Mesenchymal stem cell (in vitro differentiated cells and primary cell): ENCODE data around the gene MFAP2.

Experiments used
- DNase-seq: peaks from one replicate; pipeline ENCODE4 v3.0.0-alpha.2; 2013
- H2AFZ ChIP-seq: one replicate; pipeline ENCODE4 v1.6.1; 2013; ENCODE audit warnings: low read depth, mild to moderate bottlenecking, control low read depth, inconsistent platforms, low read length, moderate library complexity
- H2AK5ac ChIP-seq: 2 replicates; pipeline ENCODE4 v1.6.1; 2013; ENCODE audit warnings: low read length, moderate library complexity, mild to moderate bottlenecking, inconsistent platforms; ENCODE audit not compliant: severe bottlenecking
- H2BK120ac ChIP-seq: one replicate; pipeline ENCODE4 v1.6.1; 2013; ENCODE audit warnings: low read depth, mild to moderate bottlenecking, inconsistent platforms, low read length, moderate library complexity
- H2BK12ac ChIP-seq, 2 experiments: one replicate each; pipeline ENCODE4 v1.6.1; 2013; ENCODE audit warnings: inconsistent platforms in 2 of 2, low read length in 2 of 2, mild to moderate bottlenecking in 2 of 2, moderate library complexity in 2 of 2, control low read depth in 1 of 2
- H2BK15ac ChIP-seq: one replicate; pipeline ENCODE4 v1.6.1; 2013; ENCODE audit warnings: mild to moderate bottlenecking, low read depth, inconsistent platforms; ENCODE audit not compliant: poor library complexity, severe bottlenecking
- H2BK5ac ChIP-seq: 2 replicates; pipeline ENCODE4 v1.6.1; 2013; ENCODE audit warnings: low read depth, mild to moderate bottlenecking, low read length, control low read depth, inconsistent platforms; ENCODE audit not compliant: poor library complexity, severe bottlenecking
- H3K14ac ChIP-seq, 2 experiments: one replicate each; pipeline ENCODE4 v1.6.1; 2013; ENCODE audit warnings: inconsistent platforms in 2 of 2, low read length in 2 of 2, control low read depth in 1 of 2, mild to moderate bottlenecking in 1 of 2, moderate library complexity in 1 of 2
- H3K18ac ChIP-seq, 2 experiments: one replicate each; pipeline ENCODE4 v1.6.1; 2013; ENCODE audit warnings: inconsistent platforms in 2 of 2, low read length in 2 of 2, control low read depth in 1 of 2, low read depth in 1 of 2, mild to moderate bottlenecking in 1 of 2
- H3K23ac ChIP-seq, 2 experiments: one replicate each; pipeline ENCODE4 v1.6.1; 2013; ENCODE audit warnings: inconsistent platforms in 2 of 2, low read length in 2 of 2, mild to moderate bottlenecking in 2 of 2, moderate library complexity in 2 of 2, control low read depth in 1 of 2
- H3K27ac ChIP-seq: 2 replicates; pipeline ENCODE4 v1.5.1; 2013; ENCODE audit warnings: mild to moderate bottlenecking, moderate library complexity, low read length, control low read depth, inconsistent platforms; ENCODE audit not compliant: poor library complexity, severe bottlenecking
- H3K27me3 ChIP-seq, 2 experiments: 2 replicates each; pipeline versions ENCODE4 v1.6.1 to v1.7.0; 2013; ENCODE audit warnings: low read length in 2 of 2, mild to moderate bottlenecking in 2 of 2, moderate library complexity in 2 of 2, control low read depth in 1 of 2, inconsistent platforms in 1 of 2; ENCODE audit not compliant: control insufficient read depth in 1 of 2, insufficient read depth in 1 of 2
- H3K36me3 ChIP-seq, 2 experiments: 2 replicates each; pipeline versions ENCODE4 v1.6.1 to v1.7.0; 2013; ENCODE audit warnings: low read length in 2 of 2, control low read depth in 1 of 2, inconsistent platforms in 1 of 2, low read depth in 1 of 2, mild to moderate bottlenecking in 1 of 2; ENCODE audit not compliant: insufficient read depth in 2 of 2, control insufficient read depth in 1 of 2
- H3K4ac ChIP-seq, 2 experiments: one replicate each; pipeline ENCODE4 v1.6.1; 2013; ENCODE audit warnings: inconsistent platforms in 2 of 2, low read length in 2 of 2, mild to moderate bottlenecking in 2 of 2, moderate library complexity in 2 of 2, control low read depth in 1 of 2, low read depth in 1 of 2
- H3K4me1 ChIP-seq: 2 replicates; pipeline ENCODE4 v1.6.1; 2013; ENCODE audit warnings: low read depth, low read length, control low read depth; ENCODE audit not compliant: control insufficient read depth, insufficient read depth
- H3K4me2 ChIP-seq: 2 replicates; pipeline ENCODE4 v1.6.1; 2013; ENCODE audit warnings: low read length, mild to moderate bottlenecking, inconsistent platforms; ENCODE audit not compliant: poor library complexity, severe bottlenecking
- H3K4me3 ChIP-seq, 2 experiments: 2 replicates each; pipeline versions ENCODE4 v1.5.1 to v1.7.0; 2013; ENCODE audit warnings: low read length in 2 of 2, mild to moderate bottlenecking in 2 of 2, control low read depth in 1 of 2, low read depth in 1 of 2; ENCODE audit not compliant: insufficient read depth in 1 of 2
- H3K79me1 ChIP-seq: replicated peaks from 2 replicates; pipeline ENCODE4 v1.6.1; 2013; ENCODE audit warnings: mild to moderate bottlenecking, control low read depth, low read length, inconsistent platforms; ENCODE audit not compliant: poor library complexity, severe bottlenecking
- H3K9ac ChIP-seq: 2 replicates; pipeline ENCODE4 v1.7.0; 2013; ENCODE audit warnings: mild to moderate bottlenecking, low read length, moderate library complexity
- H3K9me3 ChIP-seq: 2 replicates; pipeline ENCODE4 v1.7.0; 2013; ENCODE audit warnings: mild to moderate bottlenecking, low read length; ENCODE audit not compliant: control insufficient read depth
- H4K8ac ChIP-seq: one replicate; pipeline ENCODE4 v1.6.1; 2013; ENCODE audit warnings: inconsistent platforms, mild to moderate bottlenecking, low read length, moderate library complexity
- H4K91ac ChIP-seq: one replicate; pipeline ENCODE4 v1.6.1; 2013; ENCODE audit warnings: mild to moderate bottlenecking, low read length, inconsistent platforms
- WGBS: methylation state at CpG from one replicate; pipeline ENCODE4 v1.1.7; 2013; ENCODE audit warnings: mixed read lengths; 5-methylcytosine and 5-hydroxymethylcytosine counted together

The MFAP2 gene

DNA sequence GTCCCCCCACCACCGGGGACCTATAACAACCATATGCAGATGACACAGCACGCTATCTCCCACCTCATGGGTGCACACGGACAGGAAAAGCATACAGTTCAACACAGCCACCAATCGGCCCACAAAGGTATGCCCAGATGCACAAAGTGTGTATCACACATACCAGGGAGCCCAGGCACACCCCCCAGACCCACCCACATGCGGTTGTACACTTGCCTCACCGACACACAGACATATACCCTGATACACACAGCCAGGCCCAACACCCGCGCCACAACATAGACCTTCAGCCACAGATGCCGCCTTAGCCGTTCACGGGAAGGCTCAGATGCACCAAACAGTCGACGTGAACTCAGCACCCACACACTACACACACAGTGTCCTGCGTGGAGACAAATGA, 53.2 kb downstream of the MFAP2 start:
- no peak overlapping the region for H3K14ac ChIP-seq
- H4K91ac ChIP-seq: no peak overlapping the region
- H3K9ac ChIP-seq: no peak overlapping the region
- H2BK5ac ChIP-seq: no peak overlapping the region
- no peak overlapping the region for H3K4me2 ChIP-seq
- peaks cover 0 to 12% of the 10 kb centered on the region in 2 experiments for H3K27me3 ChIP-seq
- no peak for DNase-seq
- 91% methylated on average over 14 of the region's 14 CpGs for whole genome bisulfite sequencing
- H2AK5ac ChIP-seq: no peak overlapping the region
- no peak overlapping the region for H3K27ac ChIP-seq
- no peak overlapping the region for H3K18ac ChIP-seq
- peaks cover 6 to 26% of the 10 kb centered on the region in 2 experiments for H3K36me3 ChIP-seq
- H3K4me3 ChIP-seq: no peak overlapping the region
- H3K4ac ChIP-seq: no peak overlapping the region
- H4K8ac ChIP-seq: no peak overlapping the region
- no peak overlapping the region for H3K23ac ChIP-seq
- H2AFZ ChIP-seq: no peak overlapping the region
- H3K79me1 ChIP-seq: peaks cover 16% of the 10 kb centered on the region
- no peak overlapping the region for H2BK120ac ChIP-seq
- H2BK15ac ChIP-seq: no peak overlapping the region
- no peaks in the 10 kb centered on the region for H3K9me3 ChIP-seq
- H3K4me1 ChIP-seq: peaks cover 12% of the 10 kb centered on the region
- H2BK12ac ChIP-seq: no peak overlapping the region

GRCh38 chr1:16926491-16927073, 53.8 kb downstream of the MFAP2 start:
- DNase-seq: no peak
- Histone ChIP-seq H3K9ac (no peak overlapping the region), H3K14ac (peak overlapping the region in 1 of 2 experiments; percentile 35), H3K4me1 (peaks cover 17% of the 10 kb centered on the region), H4K91ac (no peak overlapping the region), H3K18ac (no peak overlapping the region), H2BK15ac (no peak overlapping the region), H3K9me3 (no peaks in the 10 kb centered on the region), H4K8ac (no peak overlapping the region), H3K27me3 (peaks cover 0 to 18% of the 10 kb centered on the region in 2 experiments), H3K27ac (no peak overlapping the region), H3K23ac (no peak overlapping the region), H2BK5ac (no peak overlapping the region), H2AK5ac (no peak overlapping the region), H3K4me3 (no peak overlapping the region), H3K36me3 (peaks cover 6 to 26% of the 10 kb centered on the region in 2 experiments), H3K79me1 (peaks cover 21% of the 10 kb centered on the region), H2BK120ac (no peak overlapping the region), H3K4ac (no peak overlapping the region), H3K4me2 (no peak overlapping the region), H2BK12ac (no peak overlapping the region), H2AFZ (no peak overlapping the region)
- WGBS: 69% methylated on average over 10 of the region's 10 CpGs

DNA sequence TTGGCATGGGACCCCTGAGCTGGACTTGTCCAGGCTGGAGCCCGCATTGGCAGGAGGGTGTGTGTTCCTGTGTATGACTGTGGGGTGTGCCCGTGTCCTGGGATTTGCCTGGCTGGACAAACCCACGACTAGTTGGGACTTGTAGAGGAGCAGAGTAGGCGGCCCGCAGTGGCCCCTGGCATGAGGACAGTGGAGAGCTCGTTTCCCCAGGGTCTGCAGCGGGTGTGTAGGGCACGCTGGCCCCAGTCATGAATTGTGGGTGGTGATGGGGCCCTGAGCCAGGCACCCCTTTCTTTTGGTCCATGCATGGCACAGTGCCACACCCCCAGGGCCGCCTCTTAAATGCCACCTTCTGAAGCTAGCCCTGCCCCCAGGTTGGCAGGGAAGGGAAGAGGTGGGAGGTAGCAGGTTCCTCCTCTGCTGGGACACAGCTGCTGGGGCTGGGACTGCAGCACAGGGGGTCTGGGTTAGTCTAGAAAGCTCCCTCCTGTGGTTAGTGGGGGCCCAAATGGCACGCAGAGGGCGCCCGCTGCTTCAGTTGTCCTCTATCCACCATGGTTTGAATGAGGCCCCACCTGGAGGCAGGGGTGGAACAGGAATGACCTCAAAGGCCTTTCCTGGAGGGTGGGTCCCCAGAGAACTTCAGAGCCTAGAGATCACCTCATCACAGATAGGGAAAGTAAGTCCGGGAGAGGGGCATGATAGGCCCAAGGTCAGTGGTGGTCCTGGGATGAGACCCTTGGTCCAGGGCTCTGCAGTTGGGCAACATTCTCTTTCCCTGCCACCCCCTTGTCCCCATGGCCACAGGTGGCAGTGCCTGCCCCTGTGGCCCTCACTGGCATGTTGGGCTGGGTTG, 54.6 kb downstream of the MFAP2 start:
- H3K27ac ChIP-seq: no peak overlapping the region
- H3K9me3 ChIP-seq: no peaks in the 10 kb centered on the region
- H4K8ac ChIP-seq: no peak overlapping the region
- H4K91ac ChIP-seq: no peak overlapping the region
- no peak overlapping the region for H2BK15ac ChIP-seq
- peaks cover 21% of the 10 kb centered on the region for H3K79me1 ChIP-seq
- peaks cover 0 to 21% of the 10 kb centered on the region in 2 experiments for H3K36me3 ChIP-seq
- no peak overlapping the region for H2AFZ ChIP-seq
- no peak overlapping the region for H3K4ac ChIP-seq
- no peak for DNase-seq
- peak overlapping the region; percentile 16 for H3K9ac ChIP-seq
- no peak overlapping the region for H3K23ac ChIP-seq
- no peak overlapping the region for H2BK5ac ChIP-seq
- H3K18ac ChIP-seq: no peak overlapping the region
- H3K4me2 ChIP-seq: no peak overlapping the region
- no peak overlapping the region for H2AK5ac ChIP-seq
- H3K4me3 ChIP-seq: no peak overlapping the region
- 94% methylated on average over 13 of the region's 13 CpGs for WGBS
- no peak overlapping the region for H2BK12ac ChIP-seq
- H3K4me1 ChIP-seq: peaks cover 23% of the 10 kb centered on the region
- no peak overlapping the region for H2BK120ac ChIP-seq
- H3K27me3 ChIP-seq: peaks cover 0 to 23% of the 10 kb centered on the region in 2 experiments
- H3K14ac ChIP-seq: peak overlapping the region in 1 of 2 experiments; percentile 35

DNA sequence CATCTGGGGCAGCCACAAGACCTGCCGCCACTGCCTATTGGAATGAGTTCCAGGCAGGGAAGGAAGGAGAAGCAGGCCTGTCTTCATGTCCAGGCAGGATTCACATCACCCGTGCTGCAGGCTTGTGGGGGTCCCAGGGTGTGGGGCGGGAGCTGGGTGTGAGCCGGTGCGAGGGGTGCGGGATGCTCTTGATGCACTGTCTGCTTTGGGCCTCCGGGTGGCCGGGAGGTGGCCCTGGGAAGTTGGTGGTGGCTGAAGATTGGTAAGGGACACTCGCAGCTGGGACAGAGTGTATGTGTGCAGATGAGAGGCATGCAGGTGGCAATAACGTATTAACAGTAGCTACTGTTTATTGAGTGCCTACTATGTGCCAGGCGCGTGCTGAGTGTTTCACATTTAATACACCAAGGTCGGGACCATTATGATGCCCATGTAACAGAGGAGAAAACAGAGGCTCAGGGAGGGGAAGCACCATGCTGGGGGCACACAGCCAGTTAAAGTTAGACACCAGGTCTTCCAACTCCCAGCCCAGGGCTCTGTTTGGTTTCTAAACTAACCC, 55.4 kb downstream of the MFAP2 start:
- H3K27ac ChIP-seq: no peak overlapping the region

More for the DNA sequence above, 55.4 kb downstream of the MFAP2 start:
- H2BK120ac ChIP-seq: no peak overlapping the region
- no peaks in the 10 kb centered on the region for H3K9me3 ChIP-seq
- no peak overlapping the region for H2BK5ac ChIP-seq
- peaks cover 21% of the 10 kb centered on the region for H3K79me1 ChIP-seq
- no peak overlapping the region for H3K14ac ChIP-seq
- no peak overlapping the region for H3K4ac ChIP-seq
- H2AFZ ChIP-seq: no peak overlapping the region
- no peak overlapping the region for H2BK12ac ChIP-seq
- DNase-seq: no peak
- no peak overlapping the region for H3K18ac ChIP-seq
- peaks cover 23% of the 10 kb centered on the region for H3K4me1 ChIP-seq
- H3K4me3 ChIP-seq: no peak overlapping the region
- no peak overlapping the region for H3K4me2 ChIP-seq
- no peak overlapping the region for H2BK15ac ChIP-seq
- H3K23ac ChIP-seq: no peak overlapping the region
- H3K27me3 ChIP-seq: peaks cover 0 to 23% of the 10 kb centered on the region in 2 experiments
- H2AK5ac ChIP-seq: no peak overlapping the region
- no peak overlapping the region for H4K91ac ChIP-seq
- no peak overlapping the region for H4K8ac ChIP-seq
- peaks cover 0 to 16% of the 10 kb centered on the region in 2 experiments for H3K36me3 ChIP-seq
- peak overlapping the region; percentile 16 for H3K9ac ChIP-seq
- WGBS: 90% methylated on average over 13 of the region's 13 CpGs
